NCI-H1930 (cell line): ENCODE data around the gene NR2F1-AS1.
A peak's percentile ranks its signal among the peaks of the same experiment; 100 is the strongest.

ENCODE experiments used
- DNase-seq, 2 experiments: peaks; one replicate each; lab custom pipeline; 2025; lab: John Stamatoyannopoulos, UW

NR2F1-AS1 gene

DNA sequence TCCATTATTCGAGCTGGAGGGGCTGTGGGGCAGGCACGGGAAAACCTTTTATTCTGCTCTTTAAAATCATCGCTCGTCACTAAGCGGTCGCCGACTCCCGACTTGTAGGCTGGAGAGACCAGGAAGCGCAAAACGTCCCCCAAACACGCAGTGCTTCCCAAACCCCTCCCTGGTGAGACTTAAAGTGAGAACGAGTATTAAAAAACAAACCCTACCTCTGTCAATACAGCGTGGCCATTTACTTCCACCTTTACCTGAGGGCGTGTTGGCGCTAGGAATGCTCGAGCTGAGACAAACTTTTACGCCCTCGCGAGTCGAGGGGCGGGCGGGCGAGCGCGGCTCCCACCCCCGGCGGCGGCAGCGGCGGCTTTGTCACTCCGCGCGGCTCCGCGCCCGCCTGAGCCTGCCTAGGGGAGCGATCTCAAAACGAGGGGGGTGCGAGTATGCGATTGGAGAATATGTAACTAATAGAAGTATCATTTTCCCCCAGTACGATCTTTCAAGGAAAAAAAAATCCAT lies at the start of gene NR2F1-AS1:
TSS of gene NR2F1-AS1 (minus strand) at position 293 of the 519 bp plus-strand sequence.
- no peak for DNase-seq

- no peak for DNase-seq
These were observed 45.8 kb upstream of the NR2F1-AS1 start for GRCh38 chr5:93626801-93627200.

DNA sequence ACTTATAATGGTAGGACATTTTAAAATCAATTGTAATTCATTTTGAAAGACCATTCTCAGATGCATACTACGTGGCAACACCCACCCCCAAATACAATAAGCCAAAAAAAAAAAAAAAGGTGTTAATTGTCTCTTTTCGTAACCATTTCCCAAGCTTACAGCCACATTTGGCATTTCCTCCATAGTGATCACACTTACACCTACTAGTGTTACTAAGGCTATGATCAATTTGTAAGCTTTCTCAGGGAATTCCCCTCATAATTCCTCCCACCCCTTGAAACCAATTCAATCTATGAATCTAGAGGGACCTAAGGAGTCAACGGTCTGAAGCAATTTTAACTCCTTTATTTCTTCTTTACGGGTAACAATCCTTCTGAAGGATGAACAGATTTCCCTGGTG lies 42.1 kb upstream of the NR2F1-AS1 start:
- DNase-seq, result no peak

- peak; percentile 45 to 53 for DNase-seq
These were observed 41.3 kb upstream of the NR2F1-AS1 start for GRCh38 chr5:93622240-93622885.

DNA sequence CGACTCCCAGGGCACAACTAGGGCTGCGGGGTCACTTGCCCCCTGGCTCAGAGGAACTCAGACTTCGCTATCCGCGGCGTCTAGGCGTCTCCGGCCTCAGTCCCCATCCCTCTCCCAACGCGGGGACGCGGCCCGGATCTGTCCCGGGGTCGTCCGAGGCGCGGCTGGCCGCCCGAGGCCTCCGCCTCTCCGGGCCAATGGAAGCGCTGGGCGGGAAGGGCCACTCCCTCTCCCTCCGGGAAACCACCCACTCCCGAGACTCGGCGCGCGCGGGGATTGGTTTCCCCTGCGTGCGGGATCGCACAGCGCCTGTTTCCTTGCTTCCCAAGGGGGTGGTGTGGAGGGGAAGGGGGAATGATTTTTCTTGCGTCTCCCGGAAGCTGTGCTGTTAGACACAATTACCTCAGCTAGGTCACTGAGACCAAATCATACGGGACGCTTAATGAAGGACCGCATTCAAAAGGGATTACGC lies 40.3 kb upstream of the NR2F1-AS1 start:
- peak; percentile 64 to 79 for DNase-seq

DNA sequence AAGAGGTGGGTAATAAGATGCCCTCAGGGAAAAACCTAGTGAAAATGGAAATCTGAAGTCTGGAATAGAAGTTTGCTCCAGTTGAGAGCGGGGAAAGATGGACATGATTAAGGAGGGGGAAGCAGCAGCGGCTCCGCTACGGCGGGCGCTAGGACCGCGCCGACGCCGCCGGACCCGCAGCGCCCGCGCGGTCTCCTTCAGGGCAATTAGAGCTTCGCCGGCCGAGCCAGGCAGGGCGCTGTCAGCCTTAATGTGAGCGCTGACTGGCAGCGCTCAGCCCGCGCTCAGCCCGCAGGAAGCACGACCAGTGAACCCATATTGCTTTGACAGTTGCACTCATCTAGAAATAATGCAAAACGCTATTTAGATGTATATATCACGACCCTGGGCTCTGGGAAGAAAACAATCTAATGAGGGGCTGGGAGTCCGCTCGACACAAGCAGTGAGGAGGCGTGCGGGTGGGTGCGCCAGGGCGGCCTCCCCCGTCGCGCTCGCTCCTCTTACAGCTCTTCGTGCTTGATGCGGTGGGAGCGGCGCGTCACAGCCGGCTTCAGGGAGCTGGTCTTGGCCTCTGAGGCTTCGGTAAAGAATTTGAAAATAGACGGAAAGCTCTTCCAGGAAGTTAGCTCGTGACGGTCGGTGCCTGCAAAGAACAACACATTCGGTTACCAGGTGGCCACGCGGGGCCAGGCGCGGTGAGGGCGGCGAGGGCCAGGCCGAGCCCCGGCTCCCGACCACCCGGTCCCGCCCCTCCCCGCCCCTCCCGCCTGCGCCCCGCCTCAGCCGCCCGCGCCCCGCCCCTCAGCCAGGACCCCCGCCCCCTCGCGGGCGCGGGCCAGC lies 39.7 kb upstream of the NR2F1-AS1 start:
- peak; percentile 51 to 62 for DNase-seq

GRCh38 chr5:93616538-93617174 lies 35.6 kb upstream of the NR2F1-AS1 start:
- no peak for DNase-seq

DNA sequence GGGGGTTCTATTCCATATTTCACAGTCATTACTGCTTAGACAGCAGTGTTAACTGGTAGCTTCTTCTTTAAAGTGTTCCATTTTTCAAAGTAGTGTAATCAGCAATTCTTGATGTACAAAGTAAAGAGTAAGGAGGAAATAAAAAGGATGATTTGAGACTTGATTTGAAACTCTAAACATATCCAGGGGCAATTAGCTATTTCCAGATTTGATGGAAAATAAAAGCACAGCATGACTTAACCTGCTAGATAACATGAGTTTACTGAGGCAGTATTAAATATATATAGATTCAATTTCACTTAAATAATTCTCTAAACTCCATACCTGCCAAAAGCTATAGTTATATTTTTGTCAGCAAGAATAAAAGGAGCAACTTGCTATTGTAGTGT lies 31.8 kb upstream of the NR2F1-AS1 start:
- DNase-seq, result no peak

- no peak for DNase-seq
These were observed 31.2 kb upstream of the NR2F1-AS1 start for GRCh38 chr5:93611976-93612854.

- DNase-seq, result no peak
These were observed 30.4 kb upstream of the NR2F1-AS1 start for GRCh38 chr5:93611273-93611975.

- DNase-seq, result no peak
These were observed 29.7 kb upstream of the NR2F1-AS1 start for GRCh38 chr5:93610581-93611272.

DNA sequence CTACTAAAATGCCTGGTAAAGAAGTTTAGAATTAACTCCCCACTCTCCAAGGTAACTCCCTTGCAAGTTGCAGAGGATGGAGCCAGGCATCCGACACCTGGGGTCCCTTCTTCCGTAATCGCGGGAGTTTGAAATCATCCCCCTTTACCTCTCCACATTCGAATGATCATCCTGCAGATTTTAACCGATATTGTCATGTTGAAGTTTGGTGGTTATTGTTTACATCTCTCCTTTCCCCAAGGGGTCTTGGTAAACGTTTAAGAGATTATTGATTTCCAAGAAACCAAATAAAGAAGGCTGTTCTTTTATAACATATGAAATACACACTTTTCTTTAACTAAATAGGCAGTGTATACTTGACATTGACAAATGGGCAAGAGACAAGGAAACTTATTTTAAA lies 28.7 kb upstream of the NR2F1-AS1 start:
- no peak for DNase-seq

GRCh38 chr5:93608855-93609254 lies 27.8 kb upstream of the NR2F1-AS1 start:
- no peak for DNase-seq

DNA sequence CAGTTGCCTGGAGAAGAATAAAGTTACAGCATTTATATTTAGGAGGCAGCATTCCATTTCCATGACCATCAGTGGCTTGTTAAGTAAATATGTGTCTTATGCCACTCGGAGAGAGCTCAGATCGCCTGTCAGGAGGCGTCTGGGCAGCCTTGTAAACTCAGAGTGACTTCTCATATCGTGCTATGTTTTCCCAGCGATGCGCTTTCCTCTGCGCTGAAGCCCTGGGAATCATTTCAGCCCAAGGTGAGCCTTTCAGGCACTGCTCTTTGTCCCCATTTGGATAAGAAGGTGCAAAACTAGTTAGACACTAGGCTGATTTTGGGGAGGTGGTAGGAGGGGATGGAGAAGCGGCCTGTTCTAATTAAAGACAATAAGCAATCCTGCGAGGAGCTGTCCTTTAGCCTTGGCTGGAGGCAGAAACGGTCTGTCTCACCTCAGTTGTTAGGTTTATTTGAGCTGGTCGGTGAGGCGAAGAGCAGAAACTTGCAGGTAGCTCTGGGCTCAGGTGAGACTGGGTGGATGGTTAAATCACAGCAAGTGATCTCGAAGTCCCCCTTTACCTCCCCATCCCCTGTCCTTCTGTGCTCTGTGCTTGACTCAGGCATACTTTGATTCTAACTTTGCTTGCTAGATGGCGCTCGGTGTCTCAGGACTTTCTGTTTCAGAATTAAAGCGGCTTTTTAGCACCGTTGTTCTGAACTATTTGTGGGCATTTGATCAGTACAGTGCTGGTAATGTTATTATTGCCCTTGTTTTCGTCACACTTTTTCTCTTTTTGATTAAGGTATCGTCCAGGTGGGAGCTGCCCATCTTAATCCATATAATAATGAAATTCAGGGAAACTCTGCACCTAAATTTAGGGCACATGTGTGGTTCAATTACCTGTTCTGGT lies 26.6 kb upstream of the NR2F1-AS1 start:
- no peak for DNase-seq

- no peak for DNase-seq
These were observed 25.3 kb upstream of the NR2F1-AS1 start for GRCh38 chr5:93606382-93606752.

DNA sequence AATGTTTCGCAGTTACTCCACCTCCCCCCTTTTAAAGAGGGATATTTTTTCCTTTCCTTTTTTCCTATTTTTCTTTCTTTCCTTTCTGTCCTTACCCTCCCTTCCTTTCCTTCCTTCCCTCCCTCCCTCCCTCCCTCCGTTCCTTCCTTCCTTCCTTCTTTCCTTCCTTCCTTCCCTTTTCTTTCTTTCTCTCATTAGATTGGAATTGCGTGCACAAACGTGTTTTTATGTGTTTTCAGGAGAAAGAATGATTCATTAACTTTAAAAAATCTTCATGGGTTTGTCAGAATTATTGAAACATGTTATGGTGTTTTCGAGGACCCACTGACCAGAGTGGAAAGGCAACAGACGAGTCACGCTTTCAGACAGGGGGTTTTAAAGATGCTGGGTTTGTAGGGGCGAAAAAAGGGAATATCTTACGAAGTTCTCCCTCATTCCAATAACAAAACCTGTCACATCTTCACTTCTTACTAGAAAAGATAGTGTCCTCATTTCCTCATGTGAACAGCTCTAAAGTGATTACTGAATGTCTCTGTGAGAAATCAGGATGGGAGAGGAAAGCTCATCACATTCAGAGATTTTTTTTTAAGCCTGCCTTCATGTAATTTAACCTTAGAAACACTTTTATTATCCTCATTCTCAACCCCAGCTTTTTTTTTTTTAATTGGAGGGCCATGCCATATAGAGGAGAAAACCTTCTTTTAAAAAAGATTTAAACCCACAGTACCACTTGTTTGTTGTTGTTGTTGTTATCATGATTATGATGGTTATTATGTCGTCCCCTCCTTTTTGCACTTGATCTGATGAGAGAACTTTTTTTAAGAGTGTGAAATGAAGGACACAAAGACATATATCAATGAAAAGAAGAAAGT lies 23.9 kb upstream of the NR2F1-AS1 start:
- no peak for DNase-seq

DNA sequence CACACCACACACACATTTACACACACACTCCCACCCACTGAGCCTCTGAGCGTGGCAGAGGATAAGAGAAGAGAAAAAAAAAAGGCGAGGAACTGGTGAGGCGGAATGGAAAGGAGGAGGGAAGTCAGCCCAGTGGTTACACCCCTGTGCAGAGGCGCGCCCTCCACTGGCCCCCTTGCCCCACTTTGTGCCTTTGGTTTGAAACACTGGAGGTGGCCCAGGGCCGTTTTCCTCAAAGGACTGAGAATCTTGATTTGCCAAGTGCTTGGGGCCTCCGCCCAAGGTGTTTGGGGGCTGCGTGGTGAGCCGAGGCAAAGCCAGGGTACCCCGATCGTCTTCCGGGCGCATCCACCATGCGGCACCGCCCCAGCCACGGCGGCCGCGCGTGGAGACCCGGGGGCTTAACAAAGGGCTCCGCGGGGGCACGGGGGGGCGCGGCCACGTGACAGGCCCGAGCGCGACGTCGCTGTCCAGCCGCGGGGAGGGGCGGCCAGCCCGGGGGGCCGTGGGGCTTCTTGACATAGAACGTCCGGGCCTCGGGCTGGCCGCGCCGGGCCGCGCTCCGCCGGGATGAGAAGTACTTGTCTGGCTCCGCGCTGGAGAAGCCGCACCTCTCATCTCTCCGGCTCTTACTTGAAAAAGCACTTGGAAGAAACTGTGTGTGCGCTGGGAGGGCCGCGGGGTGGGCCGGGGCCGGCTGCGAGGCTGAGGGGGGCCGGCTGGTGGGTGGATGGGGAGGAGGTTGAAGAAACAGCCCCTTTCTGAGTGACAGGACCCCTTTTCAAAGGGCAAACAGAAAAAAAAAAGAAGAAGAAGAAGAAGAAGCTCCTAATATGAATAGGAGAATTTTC lies 23.0 kb upstream of the NR2F1-AS1 start:
- no peak for DNase-seq
